Right lobe of liver (tissue), 6 donors: ENCODE results near the gene SIM1. TPM values are rescaled to one million over a fixed set of nuclear protein-coding genes. Genes with fewer than 3 reads are reported as not detected.

Experiments used
- ATAC-seq, 4 donors: fragments of 200-7000 bp; cut with Tn5 transposase; one replicate each; pipeline ENCODE4 v1.9.1; 2020; ENCODE audit warnings: mild to moderate bottlenecking in 4 of 4, moderate library complexity in 4 of 4
- DNase-seq, 3 donors: peaks; one replicate each; pipeline ENCODE4 v3.0.0-alpha.2; 2020
- H3K27ac ChIP-seq, 3 donors: fragments of 200-600 bp; one replicate each; pipeline ENCODE4 v1.8.0; 2022
- H3K27me3 ChIP-seq, 2 donors: fragments of 200-600 bp; one replicate each; pipeline ENCODE4 v1.8.0; 2022
- H3K36me3 ChIP-seq, 4 donors: fragments of 200-600 bp; sonication (generic) in 1 of 4; one replicate each; pipeline versions ENCODE4 v1.5.1 to v1.8.0; 2017 to 2022; ENCODE audit warnings: control low read depth in 1 of 4
- H3K4me1 ChIP-seq, 4 donors: fragments of 200-600 bp; sonication (generic) in 1 of 4; one replicate each; pipeline versions ENCODE4 v1.5.1 to v1.8.0; 2017 to 2022; ENCODE audit warnings: control low read depth in 1 of 4
- H3K4me3 ChIP-seq, 3 donors: fragments of 200-600 bp; one replicate each; pipeline ENCODE4 v1.8.0; 2022
- H3K9me3 ChIP-seq, 4 donors: fragments of 200-600 bp; sonication (generic) in 1 of 4; one replicate each; pipeline versions ENCODE4 v1.5.1 to v1.8.0; 2017 to 2022; ENCODE audit warnings: control low read depth in 1 of 4
- CTCF ChIP-seq, 4 donors: fragments of 200-600 bp in 3 of 4; fragments of 450-650 bp in 1 of 4; IDR thresholded peaks; one replicate each; pipeline versions ENCODE4 v1.5.1 to v1.8.0; 2016 to 2022; ENCODE audit warnings: antibody characterized with exemption in 4 of 4, mild to moderate bottlenecking in 2 of 4
- POLR2A ChIP-seq: fragments of 450-650 bp; IDR thresholded peaks from one replicate; pipeline ENCODE4 v1.6.1; 2017; ENCODE audit warnings: antibody characterized with exemption, mild to moderate bottlenecking
- WGBS: methylation state at CpG from one replicate; pipeline ENCODE4 v1.1.6; 2018; ENCODE audit warnings: low coverage, low lambda C conversion rate; ENCODE audit not compliant: insufficient coverage; ENCODE audit errors: missing lambda C conversion rate; 5-methylcytosine and 5-hydroxymethylcytosine counted together
- intact Hi-C, 2 donors: fragments of 100-400 bp; cut with DNase I; formaldehyde crosslinking; loops; one replicate each; pipeline versions ENCODE4 v1.11.2 to v1.14.1; 2022
- total RNA-seq, 6 experiments: library from RNA; depleted of rRNA in 2 of 6; stranded (reverse); fragments of >200 nt in 2 of 6; fragmentation: NEBNext Ultra II Directional in 3 of 6; extraction: Animal tissue kit (Norgen Biotek cat#: 25700) in 3 of 6; gene quantifications; one replicate each; pipeline versions ENCODE4 v1.1.0 to v1.2.4, GENCODE V29; 2016 to 2023
- donor health status: DM: no; HTN: yes; CAD: no.
- donor health status: DM: no; HTN: no; CAD: no.
- donor health status: DM: no; HTN: no; CAD: no.
- donor health status: DM: no; HTN: yes; CAD: no.
- donor health status: DM: no; HTN: yes; CAD: no.

SIM1 gene
- total RNA-seq, 6 experiments from 2014 or later: 0.04 to 0.07 TPM; not detected in 4

GRCh38 chr6:100433726-100434435 lies 30.8 kb downstream of the SIM1 start:
- ATAC-seq: no peak

GRCh38 chr6:100432136-100432535 lies 32.6 kb downstream of the SIM1 start:
- H3K4me3 ChIP-seq: no peak overlapping the region
- H3K27me3 ChIP-seq: no peaks in the 10 kb centered on the region
- H3K36me3 ChIP-seq: no peaks in the 10 kb centered on the region
- no peak for TF ChIP-seq CTCF (IDR thresholded peaks at IDR 0.05)
- no peak for TF ChIP-seq POLR2A
- no peak for ATAC-seq
- no peaks in the 10 kb centered on the region for H3K9me3 ChIP-seq
- no peak overlapping the region for H3K27ac ChIP-seq
- WGBS: 18% methylated on average over 3 of the region's 3 CpGs
- intact Hi-C loops: no loop called here
- DNase-seq: no peak
- no peaks in the 10 kb centered on the region for H3K4me1 ChIP-seq

More at GRCh38 chr6:100433726-100434435, 30.8 kb downstream of the SIM1 start:
- DNase-seq: no peak
- intact Hi-C loops: no loop called here
- Histone ChIP-seq H3K36me3 (no peaks in the 10 kb centered on the region), H3K4me1 (no peaks in the 10 kb centered on the region), H3K27ac (no peak overlapping the region), H3K9me3 (no peaks in the 10 kb centered on the region), H3K4me3 (no peak overlapping the region), H3K27me3 (no peaks in the 10 kb centered on the region)
- 49% methylated on average over 5 of the region's 5 CpGs for WGBS
- TF ChIP-seq POLR2A (no peak), CTCF (IDR thresholded peaks at IDR 0.05) (no peak)

- Histone ChIP-seq H3K4me1 (no peaks in the 10 kb centered on the region), H3K9me3 (no peaks in the 10 kb centered on the region), H3K4me3 (no peak overlapping the region), H3K36me3 (no peaks in the 10 kb centered on the region), H3K27ac (no peak overlapping the region), H3K27me3 (no peaks in the 10 kb centered on the region)
- 38% methylated on average over 3 of the region's 3 CpGs for WGBS
- DNase-seq (no peak), ATAC-seq (no peak)
- no peak for TF ChIP-seq CTCF (IDR thresholded peaks at IDR 0.05)
- TF ChIP-seq POLR2A: no peak
- intact Hi-C loops: no loop called here
These were observed 33.8 kb downstream of the SIM1 start for GRCh38 chr6:100430962-100431361.

GRCh38 chr6:100427452-100427851 lies 37.3 kb downstream of the SIM1 start:
- H3K4me3 ChIP-seq: no peak overlapping the region
- DNase-seq: no peak
- no peaks in the 10 kb centered on the region for H3K9me3 ChIP-seq
- H3K27me3 ChIP-seq: no peaks in the 10 kb centered on the region
- intact Hi-C loops: no loop called here
- no peak overlapping the region for H3K27ac ChIP-seq
- H3K4me1 ChIP-seq: no peaks in the 10 kb centered on the region
- ATAC-seq: no peak
- no peaks in the 10 kb centered on the region for H3K36me3 ChIP-seq
- no peak for TF ChIP-seq CTCF (IDR thresholded peaks at IDR 0.05)
- no peak for TF ChIP-seq POLR2A
